IgD-negative memory B cell (primary cell): ENCODE measurements around the gene GPR63. TPM values are rescaled to one million over a fixed set of nuclear protein-coding genes. Genes with fewer than 3 reads are reported as not detected.

Experiments
- H3K27ac Mint-ChIP-seq, 3 donors: one replicate each; pipeline ENCODE4 v1.8.0; 2020 to 2022; ENCODE audit warnings: mild to moderate bottlenecking in 3 of 3, mixed read lengths in 3 of 3, moderate library complexity in 1 of 3
- H3K27me3 Mint-ChIP-seq: one replicate; pipeline ENCODE4 v1.8.0; 2021; ENCODE audit warnings: mixed read lengths
- H3K36me3 Mint-ChIP-seq: one replicate; pipeline ENCODE4 v1.8.0; 2020; ENCODE audit warnings: mild to moderate bottlenecking, mixed read lengths
- H3K4me1 Mint-ChIP-seq, 3 donors: one replicate each; pipeline ENCODE4 v1.8.0; 2020 to 2022; ENCODE audit warnings: mixed read lengths in 3 of 3, mild to moderate bottlenecking in 1 of 3
- H3K4me3 Mint-ChIP-seq, 4 donors: one replicate each; pipeline ENCODE4 v1.8.0; 2020 to 2022; ENCODE audit warnings: mild to moderate bottlenecking in 4 of 4, mixed read lengths in 4 of 4, moderate library complexity in 3 of 4
- H3K9me3 Mint-ChIP-seq, 3 donors: one replicate each; pipeline ENCODE4 v1.8.0; 2020 to 2021; ENCODE audit warnings: mixed read lengths in 3 of 3, mild to moderate bottlenecking in 1 of 3
- polyA plus RNA-seq: library from polyadenylated mRNA; unstranded; fragments of 300-500 nt; fragmentation: Illumina TruSeq; gene quantifications from one replicate; pipeline ENCODE4 v1.2.3, GENCODE V29; 2021

Gene GPR63
- polyA plus RNA-seq, 1 donor from 2014 or later: not detected

DNA sequence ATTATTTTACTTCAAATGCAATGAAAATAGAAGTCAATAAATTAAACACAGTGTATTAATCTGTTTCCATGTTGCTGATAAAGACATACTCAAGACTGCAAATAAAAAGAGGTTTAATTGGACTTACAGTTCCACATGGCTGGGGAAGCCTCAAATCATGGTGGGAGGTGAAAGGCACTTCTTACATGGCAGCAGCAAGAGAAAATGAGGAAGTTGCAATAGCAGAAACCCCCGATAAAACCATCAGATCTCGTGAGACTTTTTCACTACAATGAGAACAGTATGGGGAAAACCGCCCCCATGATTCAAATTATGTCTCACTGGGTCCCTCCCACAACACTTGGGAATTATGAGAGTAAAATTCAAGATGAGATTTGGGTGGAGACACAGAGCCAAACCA, 82.2 kb downstream of the GPR63 start:
- Mint-ChIP-seq H3K4me1 (no peaks in the 10 kb centered on the region), H3K36me3 (no peaks in the 10 kb centered on the region), H3K27me3 (peaks cover 10% of the 10 kb centered on the region), H3K9me3 (peaks cover 4 to 14% (median 6%) of the 10 kb centered on the region in 3 donors), H3K27ac (no peak overlapping the region), H3K4me3 (no peak overlapping the region)

DNA sequence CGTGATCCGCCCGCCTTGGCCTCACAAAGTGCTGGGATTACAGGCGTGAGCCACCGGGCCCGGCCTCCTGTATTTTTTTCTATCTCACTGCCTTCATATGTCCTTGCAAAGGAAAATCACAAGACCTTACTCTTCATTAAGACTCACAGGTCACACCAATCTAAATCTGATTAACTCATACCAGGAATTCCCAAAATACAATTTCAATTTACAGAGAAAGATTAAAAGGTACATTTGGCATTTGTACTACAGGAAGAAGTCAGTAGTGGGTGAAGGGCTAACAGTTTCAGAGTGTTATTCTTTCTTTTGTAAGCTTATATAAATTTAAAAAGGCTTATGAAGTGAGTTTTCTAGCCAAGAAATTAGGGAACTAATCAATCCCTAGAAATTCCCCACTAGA, 87.4 kb downstream of the GPR63 start:
- Mint-ChIP-seq H3K4me1 (no peaks in the 10 kb centered on the region), H3K9me3 (peaks cover 4 to 9% (median 6%) of the 10 kb centered on the region in 3 donors), H3K36me3 (no peaks in the 10 kb centered on the region), H3K27me3 (peaks cover 13% of the 10 kb centered on the region), H3K4me3 (no peak overlapping the region), H3K27ac (no peak overlapping the region)

Other genes starting within 250 kb of the GPR63 start
- gene NDUFAF4, start 60.4 kb upstream of the GPR63 start, polyA plus RNA-seq: 134 TPM
- 0.35 TPM for gene KLHL32, start 87.3 kb upstream of the GPR63 start, polyA plus RNA-seq